PFSK-1 (cell line): ENCODE data around the gene SLC35A3.

ENCODE experiments used
- FOXP2 ChIP-seq: optimal IDR thresholded peaks from 2 replicates; pipeline ENCODE3; 2011; ENCODE audit warnings: borderline replicate concordance, control low read depth, inconsistent platforms; ENCODE audit not compliant: insufficient read depth; ENCODE audit errors: extremely low read length, extremely low read depth
- POLR2AphosphoS5 ChIP-seq: IDR thresholded peaks from 2 replicates; pipeline ENCODE4 v1.6.1; 2012; ENCODE audit warnings: low read depth, mild to moderate bottlenecking, control low read depth, low read length, moderate library complexity
- SIN3A ChIP-seq: IDR thresholded peaks from 2 replicates; pipeline ENCODE4 v1.6.1; 2012; ENCODE audit warnings: mild to moderate bottlenecking, low read length, moderate library complexity, borderline replicate concordance; ENCODE audit not compliant: insufficient read depth
- TAF1 ChIP-seq: IDR thresholded peaks from 2 replicates; pipeline ENCODE4 v1.6.1; 2012; ENCODE audit warnings: low read length, control low read depth, borderline replicate concordance; ENCODE audit not compliant: insufficient read depth
- TF ChIP-seq, protein P1 (sequence below), 2 experiments: IDR thresholded peaks; 2 replicates each; pipeline versions ENCODE4 v1.6.1 to v1.8.0; 2011 to 2012; ENCODE audit warnings: low read depth in 2 of 2, low read length in 2 of 2, control low read depth in 1 of 2, inconsistent platforms in 1 of 2, mild to moderate bottlenecking in 1 of 2, moderate library complexity in 1 of 2; ENCODE audit not compliant: insufficient read depth in 1 of 2

SLC35A3 gene

DNA sequence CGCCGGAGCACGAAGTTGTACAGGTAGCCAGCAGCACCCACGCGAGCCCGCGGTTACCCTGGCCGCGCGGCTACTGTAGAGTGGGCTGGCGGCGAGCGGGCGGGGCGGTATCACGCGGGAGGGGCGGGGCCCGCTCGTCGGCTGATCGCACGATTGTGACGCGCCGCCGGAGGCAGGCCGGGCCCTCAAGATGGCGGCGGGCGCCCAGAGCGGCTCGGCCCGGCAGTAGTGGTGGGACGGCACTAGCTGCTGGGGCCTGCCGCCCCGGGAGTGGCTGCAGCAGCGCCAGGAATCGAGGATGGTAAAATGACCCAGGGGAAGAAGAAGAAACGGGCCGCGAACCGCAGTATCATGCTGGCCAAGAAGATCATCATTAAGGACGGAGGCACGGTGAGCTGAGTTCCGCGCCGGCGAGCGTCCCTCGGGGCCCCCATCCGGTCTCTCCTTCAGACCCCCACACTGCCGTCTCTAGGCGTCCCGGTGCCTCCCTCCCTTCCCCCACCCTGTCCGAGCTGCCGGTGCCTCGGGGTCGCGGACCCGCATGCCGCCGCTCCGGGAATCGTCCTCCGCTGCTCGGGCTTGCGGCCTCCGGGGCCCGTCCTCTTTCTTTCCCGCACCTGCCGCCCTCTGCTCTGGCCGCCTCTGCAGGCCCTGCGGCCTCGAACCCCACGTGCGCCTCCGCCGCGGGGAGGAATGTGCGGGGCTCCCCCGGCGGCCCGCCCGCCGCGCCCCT lies 68.3 kb downstream of the SLC35A3 start:
- TF ChIP-seq FOXP2 = no peak
- TF ChIP-seq POLR2AphosphoS5 = peak; percentile 94
- TF ChIP-seq SIN3A = 0 out of 2 replicates have a peak, but pooled peaks have one; percentile 15
- TF ChIP-seq TAF1 = peak; percentile 97
- TF ChIP-seq, protein P1, sequence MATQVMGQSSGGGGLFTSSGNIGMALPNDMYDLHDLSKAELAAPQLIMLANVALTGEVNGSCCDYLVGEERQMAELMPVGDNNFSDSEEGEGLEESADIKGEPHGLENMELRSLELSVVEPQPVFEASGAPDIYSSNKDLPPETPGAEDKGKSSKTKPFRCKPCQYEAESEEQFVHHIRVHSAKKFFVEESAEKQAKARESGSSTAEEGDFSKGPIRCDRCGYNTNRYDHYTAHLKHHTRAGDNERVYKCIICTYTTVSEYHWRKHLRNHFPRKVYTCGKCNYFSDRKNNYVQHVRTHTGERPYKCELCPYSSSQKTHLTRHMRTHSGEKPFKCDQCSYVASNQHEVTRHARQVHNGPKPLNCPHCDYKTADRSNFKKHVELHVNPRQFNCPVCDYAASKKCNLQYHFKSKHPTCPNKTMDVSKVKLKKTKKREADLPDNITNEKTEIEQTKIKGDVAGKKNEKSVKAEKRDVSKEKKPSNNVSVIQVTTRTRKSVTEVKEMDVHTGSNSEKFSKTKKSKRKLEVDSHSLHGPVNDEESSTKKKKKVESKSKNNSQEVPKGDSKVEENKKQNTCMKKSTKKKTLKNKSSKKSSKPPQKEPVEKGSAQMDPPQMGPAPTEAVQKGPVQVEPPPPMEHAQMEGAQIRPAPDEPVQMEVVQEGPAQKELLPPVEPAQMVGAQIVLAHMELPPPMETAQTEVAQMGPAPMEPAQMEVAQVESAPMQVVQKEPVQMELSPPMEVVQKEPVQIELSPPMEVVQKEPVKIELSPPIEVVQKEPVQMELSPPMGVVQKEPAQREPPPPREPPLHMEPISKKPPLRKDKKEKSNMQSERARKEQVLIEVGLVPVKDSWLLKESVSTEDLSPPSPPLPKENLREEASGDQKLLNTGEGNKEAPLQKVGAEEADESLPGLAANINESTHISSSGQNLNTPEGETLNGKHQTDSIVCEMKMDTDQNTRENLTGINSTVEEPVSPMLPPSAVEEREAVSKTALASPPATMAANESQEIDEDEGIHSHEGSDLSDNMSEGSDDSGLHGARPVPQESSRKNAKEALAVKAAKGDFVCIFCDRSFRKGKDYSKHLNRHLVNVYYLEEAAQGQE (IDR thresholded peaks at IDR 0.05; ENCODE audit: insufficient read depth in 1 of 2, low read depth in 2 of 2, low read length in 2 of 2) = peak in 1 of 2 experiments; percentile 42; a peak in 1 of 4 replicates

DNA sequence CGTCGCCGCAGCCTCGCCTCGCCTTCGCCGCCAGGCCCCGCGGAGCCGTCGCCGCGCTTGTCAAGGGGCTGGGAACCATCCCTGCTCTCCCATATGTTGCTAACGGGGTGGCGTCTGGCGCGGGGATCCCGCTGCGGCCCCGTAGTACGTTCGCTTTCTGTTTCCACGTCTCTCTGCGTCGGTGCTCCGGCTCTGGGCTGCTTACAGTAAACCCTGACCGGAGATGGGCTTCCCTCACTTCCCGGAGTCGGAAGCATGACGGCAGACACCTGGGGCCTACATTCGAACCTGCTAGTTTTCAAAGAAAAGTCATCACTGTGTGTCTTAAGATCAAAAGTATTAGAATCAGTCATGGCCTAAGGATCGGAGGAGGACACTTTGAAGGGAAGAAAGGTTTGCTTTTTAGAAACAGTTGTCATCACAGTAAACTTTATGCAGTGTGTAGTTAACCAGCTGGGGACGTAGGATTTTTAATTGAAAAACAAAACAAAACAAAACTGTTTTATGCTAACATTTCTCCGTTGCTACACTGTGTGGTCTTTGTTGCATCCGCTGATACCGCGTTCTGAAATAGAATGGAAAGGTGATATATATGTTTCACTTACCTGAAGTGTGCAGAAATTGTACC lies 69.0 kb downstream of the SLC35A3 start:
- no peak for TF ChIP-seq SIN3A
- no peak for TF ChIP-seq POLR2AphosphoS5
- TF ChIP-seq, protein P1 (IDR thresholded peaks at IDR 0.05; ENCODE audit: insufficient read depth in 1 of 2, low read depth in 2 of 2, low read length in 2 of 2) = no peak
- no peak; the same call in 1 of the 2 replicates for TF ChIP-seq TAF1
- no peak for TF ChIP-seq FOXP2

- TF ChIP-seq, protein P1 (IDR thresholded peaks at IDR 0.05; ENCODE audit: insufficient read depth in 1 of 2, low read depth in 2 of 2, low read length in 2 of 2) = no peak
- TF ChIP-seq TAF1 = no peak
- no peak for TF ChIP-seq FOXP2
- TF ChIP-seq SIN3A = no peak
- TF ChIP-seq POLR2AphosphoS5 = no peak
Measured at GRCh38 chr1:100039591-100039990, 69.8 kb downstream of the SLC35A3 start.

DNA sequence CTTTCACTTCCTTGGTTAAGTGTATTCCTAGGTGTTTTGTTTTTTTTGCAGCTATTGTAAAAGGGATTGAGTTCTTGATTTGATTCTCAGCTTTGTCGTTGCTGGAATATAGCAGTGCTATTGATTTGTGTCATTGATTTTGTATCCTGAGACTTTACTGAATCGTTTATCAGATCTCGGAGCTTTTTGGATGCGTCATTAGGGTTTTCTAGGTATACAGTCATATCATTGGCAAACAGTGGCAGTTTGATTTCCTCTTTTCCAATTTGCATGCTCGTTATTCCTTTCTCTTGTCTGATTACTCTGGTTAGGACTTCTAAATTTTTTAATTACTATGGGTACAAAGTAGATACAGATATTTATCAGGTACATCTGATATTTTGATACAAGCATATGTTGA lies 75.4 kb downstream of the SLC35A3 start:
- TF ChIP-seq TAF1 (no peak), FOXP2 (no peak), SIN3A (no peak), POLR2AphosphoS5 (no peak)
- TF ChIP-seq, protein P1 (IDR thresholded peaks at IDR 0.05; ENCODE audit: insufficient read depth in 1 of 2, low read depth in 2 of 2, low read length in 2 of 2) = no peak

GRCh38 chr1:100050139-100050538 lies 80.3 kb downstream of the SLC35A3 start:
- TF ChIP-seq POLR2AphosphoS5 (no peak), TAF1 (no peak), SIN3A (no peak), FOXP2 (no peak)
- TF ChIP-seq, protein P1 (IDR thresholded peaks at IDR 0.05; ENCODE audit: insufficient read depth in 1 of 2, low read depth in 2 of 2, low read length in 2 of 2) = no peak
